Left lung (tissue), 10 donors: Measurements from ENCODE around the gene GALNT8. TPM values are rescaled to one million over a fixed set of nuclear protein-coding genes. Genes with fewer than 3 reads are reported as not detected.

ENCODE experiments used
- ATAC-seq: fragments of 200-7000 bp; cut with Tn5 transposase; one replicate; pipeline ENCODE4 v1.9.1; 2020; ENCODE audit warnings: moderate library complexity
- DNase-seq, 4 donors: peaks; one replicate each; pipeline ENCODE4 v3.0.0-alpha.2; 2013 to 2020
- H3K27ac ChIP-seq, 2 donors: fragments of 200-600 bp; sonication (generic) in 1 of 2; one replicate each; pipeline versions ENCODE4 v1.5.0 to v1.8.0; 2020 to 2021
- H3K27me3 ChIP-seq, 2 donors: fragments of 200-600 bp; sonication (generic) in 1 of 2; one replicate each; pipeline versions ENCODE4 v1.5.0 to v1.8.0; 2020 to 2021
- H3K36me3 ChIP-seq, 2 donors: fragments of 200-600 bp; sonication (generic) in 1 of 2; one replicate each; pipeline versions ENCODE4 v1.5.0 to v1.8.0; 2020 to 2021
- H3K4me1 ChIP-seq, 2 donors: fragments of 200-600 bp; one replicate each; pipeline ENCODE4 v1.8.0; 2021
- H3K4me3 ChIP-seq, 2 donors: fragments of 200-600 bp; sonication (generic) in 1 of 2; one replicate each; pipeline versions ENCODE4 v1.5.0 to v1.8.0; 2020 to 2021; ENCODE audit warnings: mild to moderate bottlenecking in 1 of 2
- H3K9me3 ChIP-seq, 2 donors: fragments of 200-600 bp; sonication (generic) in 1 of 2; one replicate each; pipeline versions ENCODE4 v1.5.0 to v1.8.0; 2020 to 2021
- CTCF ChIP-seq, 2 donors: fragments of 200-600 bp; sonication (generic) in 1 of 2; IDR thresholded peaks; one replicate each; pipeline versions ENCODE4 v1.5.0 to v1.8.0; 2021; ENCODE audit warnings: antibody characterized with exemption in 2 of 2
- intact Hi-C, 2 donors: fragments of 100-400 bp; cut with DNase I; formaldehyde crosslinking; loops; one replicate each; pipeline versions ENCODE4 v1.11.2 to v1.14.2; 2022
- polyA plus RNA-seq, 6 donors: library from polyadenylated mRNA; unstranded; fragments of 120-200 nt; gene quantifications; one replicate each; pipeline ENCODE4 v1.2.1, GENCODE V29; 2013; ENCODE audit not compliant: insufficient read length in 6 of 6
- total RNA-seq, 2 donors: library from RNA; stranded (reverse); fragmentation: NEBNext Ultra II Directional; extraction: Animal tissue kit (Norgen Biotek cat#: 25700); gene quantifications; one replicate each; pipeline ENCODE4 v1.2.1, GENCODE V29; 2021
- donor health status: DM: no; HTN: yes; CAD: no.
- donor health status: DM: no; HTN: no; CAD: no.

GALNT8 gene
- total and polyA plus RNA-seq, 8 donors, result 0.09 to 2.3 (median 1.3) TPM

- no peak for TF ChIP-seq CTCF (IDR thresholded peaks at IDR 0.05)
- Histone ChIP-seq H3K4me3 (no peak overlapping the region), H3K9me3 (no peaks in the 10 kb centered on the region), H3K27me3 (peaks cover 0 to 61% of the 10 kb centered on the region in 2 donors), H3K27ac (no peak overlapping the region), H3K4me1 (no peaks in the 10 kb centered on the region), H3K36me3 (no peaks in the 10 kb centered on the region)
- ATAC-seq, result no peak
- no peak for DNase-seq
- intact Hi-C loops, result no loop called here
These were observed 96.7 kb downstream of the GALNT8 start for GRCh38 chr12:4816744-4817525.

DNA sequence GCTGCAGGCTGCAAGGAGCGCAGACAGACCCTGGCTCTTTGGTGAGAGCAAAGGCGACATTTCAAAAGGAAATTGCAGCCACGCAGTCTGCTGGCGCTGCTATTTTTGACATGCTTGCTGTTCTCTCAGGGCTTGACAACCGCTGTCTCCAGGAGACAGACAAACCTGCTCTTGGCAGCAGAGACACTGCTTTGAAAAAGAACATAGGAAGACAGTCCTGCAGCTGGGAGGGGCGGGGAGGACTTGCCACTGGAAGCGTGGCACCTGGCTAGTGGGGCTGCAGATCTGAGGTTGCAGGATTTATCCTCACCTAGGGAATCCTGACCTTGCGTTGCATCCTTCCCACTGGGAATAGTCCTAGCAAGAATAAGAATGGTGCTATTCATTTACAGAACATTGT lies 97.7 kb downstream of the GALNT8 start:
- intact Hi-C loops, result no loop called here

DNA sequence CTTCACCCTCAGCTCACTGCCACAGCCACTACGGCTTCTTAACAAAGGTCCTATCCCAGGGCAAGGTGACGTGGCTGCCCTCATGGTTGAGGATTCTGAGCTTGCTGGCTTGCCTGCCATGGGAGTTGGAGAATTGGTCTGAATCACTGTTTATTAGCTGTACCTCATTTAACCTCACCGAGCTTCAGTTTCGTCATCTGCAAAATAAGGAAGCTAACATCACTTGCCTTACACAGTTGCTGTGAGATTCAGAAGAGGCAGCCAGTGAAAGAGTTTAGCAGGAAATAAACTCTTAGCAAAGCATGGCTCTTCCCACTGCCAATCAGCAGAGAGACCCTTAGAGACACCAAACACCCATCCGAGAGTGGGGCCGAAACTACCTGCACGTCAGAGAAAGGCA lies 99.5 kb downstream of the GALNT8 start:
- Histone ChIP-seq H3K4me1 (no peaks in the 10 kb centered on the region), H3K27ac (no peak overlapping the region), H3K27me3 (peaks cover 0 to 34% of the 10 kb centered on the region in 2 donors), H3K36me3 (no peaks in the 10 kb centered on the region), H3K4me3 (no peak overlapping the region), H3K9me3 (no peaks in the 10 kb centered on the region)
- intact Hi-C loops, result no loop called here
- ATAC-seq (no peak), DNase-seq (no peak)
- TF ChIP-seq CTCF (IDR thresholded peaks at IDR 0.05), result no peak

More for the DNA sequence above, 97.7 kb downstream of the GALNT8 start:
- TF ChIP-seq CTCF (IDR thresholded peaks at IDR 0.05), result no peak
- no peaks in the 10 kb centered on the region for H3K36me3 ChIP-seq
- no peak overlapping the region for H3K27ac ChIP-seq
- peaks cover 0 to 52% of the 10 kb centered on the region in 2 donors for H3K27me3 ChIP-seq
- H3K4me1 ChIP-seq, result no peaks in the 10 kb centered on the region
- no peak for ATAC-seq
- H3K4me3 ChIP-seq, result no peak overlapping the region
- DNase-seq, result no peak
- no peaks in the 10 kb centered on the region for H3K9me3 ChIP-seq

DNA sequence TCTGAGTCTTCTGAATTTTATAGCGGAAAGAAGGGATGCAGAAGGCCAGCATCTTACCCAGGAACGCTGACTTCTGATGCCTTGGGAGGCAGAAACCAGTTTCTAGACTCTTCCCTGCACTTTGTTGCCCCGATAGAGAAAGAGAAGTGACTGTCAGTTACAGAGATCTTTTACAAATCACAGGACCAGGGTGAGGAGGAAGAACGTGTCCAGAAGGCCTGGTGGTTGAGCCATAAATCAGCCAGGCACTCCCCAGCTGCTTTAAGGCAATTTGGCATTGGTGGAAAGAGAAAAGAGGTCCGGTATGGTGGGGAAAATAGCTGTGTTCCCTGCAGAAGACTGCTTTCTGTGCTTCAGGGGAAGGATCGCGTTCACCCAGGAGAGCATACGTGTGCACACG lies 100.8 kb downstream of the GALNT8 start:
- no peak for TF ChIP-seq CTCF (IDR thresholded peaks at IDR 0.05)
- no peaks in the 10 kb centered on the region for H3K36me3 ChIP-seq
- H3K27me3 ChIP-seq, result peaks cover 0 to 24% of the 10 kb centered on the region in 2 donors
- H3K4me3 ChIP-seq, result no peak overlapping the region
- intact Hi-C loops, result no loop called here
- H3K4me1 ChIP-seq, result no peaks in the 10 kb centered on the region
- DNase-seq, result no peak
- H3K27ac ChIP-seq, result no peak overlapping the region
- H3K9me3 ChIP-seq, result no peaks in the 10 kb centered on the region
- ATAC-seq, result no peak

Other genes with a start within 250 kb of the GALNT8 start
- 1 to 10 TPM; 7.5 TPM for gene RAD51AP1, start 181.5 kb upstream of the GALNT8 start, total RNA-seq
- gene RAD51AP1, start 181.5 kb upstream of the GALNT8 start, polyA plus RNA-seq, result 10 to 100 TPM; 19.1 to 41.3 (median 30.1) TPM
- 10 to 100 TPM; 35.0 to 36.2 TPM for gene DYRK4, start 158.2 kb upstream of the GALNT8 start, total RNA-seq
- gene DYRK4, start 158.2 kb upstream of the GALNT8 start, polyA plus RNA-seq, result 10 to 100 TPM; 53.4 to 65.4 (median 59.9) TPM
- 1 to 10 TPM; 1.7 to 2.8 TPM for gene AKAP3, start 71.3 kb upstream of the GALNT8 start, total RNA-seq
- gene AKAP3, start 71.3 kb upstream of the GALNT8 start, polyA plus RNA-seq, result 1 to 10 TPM; 1.0 to 4.5 (median 2.0) TPM
- 10 to 100 TPM; 77.9 to 91.4 TPM for gene NDUFA9, start 71.3 kb upstream of the GALNT8 start, total RNA-seq
- gene NDUFA9, start 71.3 kb upstream of the GALNT8 start, polyA plus RNA-seq, result 100 to 1,000 TPM in 2 of 6 donors, 10 to 100 TPM in 4; 82.3 to 106 (median 93.6) TPM
- under 1 TPM; 0.08 to 0.09 TPM for gene KCNA1, start 189.5 kb downstream of the GALNT8 start, total RNA-seq
- gene KCNA1, start 189.5 kb downstream of the GALNT8 start, polyA plus RNA-seq, result not detected